C1 segment of cervical spinal cord (tissue), 14 donors: ENCODE measurements around the gene SYT10.
"Not testable (repeated sequence)": the region's sequence is repeated elsewhere in the genome, so short reads cannot be mapped to it uniquely, and the experiment has no call there.

ENCODE experiments used
- DNase-seq, 14 donors: peaks; one replicate each; lab custom pipeline; 2025; lab: John Stamatoyannopoulos, UW

SYT10 gene

DNA sequence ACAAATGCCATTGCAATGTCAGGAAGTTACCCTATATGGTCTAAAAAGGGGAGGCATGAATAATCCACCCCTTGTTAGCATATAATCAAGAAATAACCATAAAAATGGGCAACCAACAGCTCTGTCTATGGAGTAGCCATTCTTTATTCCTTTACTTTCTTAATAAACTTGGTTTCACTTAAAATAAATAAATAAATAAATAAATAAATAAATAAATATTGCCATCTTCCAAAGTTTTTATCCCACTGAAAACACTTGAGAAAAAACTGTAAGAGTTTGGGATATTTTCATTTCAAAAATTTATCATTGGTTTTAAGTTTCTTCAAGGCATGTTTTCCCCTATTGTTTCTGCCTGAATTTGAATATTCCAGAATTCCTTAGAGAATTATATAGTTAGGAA is 89.8 kb downstream of the SYT10 start:
- no peak for DNase-seq

DNA sequence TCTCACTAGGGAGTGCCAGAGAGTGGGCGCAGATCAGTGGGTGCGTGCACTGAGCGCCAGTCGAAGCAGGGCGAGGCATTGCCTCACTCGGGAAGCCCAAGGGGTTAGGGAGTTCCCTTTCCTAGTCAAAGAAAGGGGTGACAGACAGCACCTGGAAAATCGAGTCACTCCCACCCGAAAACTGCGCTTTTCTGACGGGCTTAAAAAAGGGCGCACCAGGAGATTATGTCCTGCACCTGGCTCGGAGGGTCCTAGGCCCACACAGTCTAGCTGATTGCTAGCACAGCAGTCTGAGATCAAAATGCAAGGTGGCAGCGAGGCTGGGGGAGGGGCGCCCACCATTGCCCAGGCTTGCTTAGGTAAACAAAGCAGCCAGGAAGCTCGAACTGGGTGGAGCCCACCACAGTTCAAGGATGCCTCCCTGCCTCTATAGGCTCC is 107.6 kb downstream of the SYT10 start:
- DNase-seq, result not testable (repeated sequence)

DNA sequence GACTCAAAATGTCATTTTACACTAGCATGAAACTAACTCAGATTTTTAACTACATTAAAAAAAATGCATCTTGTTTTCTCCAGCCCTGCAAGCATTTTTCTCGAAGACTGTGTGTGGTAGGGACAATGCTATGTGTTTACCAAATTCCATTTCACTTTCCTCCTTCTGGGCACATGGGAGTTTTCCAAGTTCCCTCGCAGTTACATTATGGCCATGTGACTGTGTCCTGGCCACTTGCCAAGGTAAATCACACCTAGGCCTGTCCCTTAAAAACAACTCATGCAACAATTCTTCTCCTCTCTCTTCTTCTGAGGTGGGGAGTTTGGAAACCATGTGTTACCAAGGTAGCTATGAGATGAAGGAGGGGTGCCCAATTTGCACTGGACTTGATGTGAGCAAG is 108.7 kb downstream of the SYT10 start:
- no peak for DNase-seq
